OCI-M1 (cell line): Measurements from ENCODE around the gene ANGEL2.

Experiments used
- DNase-seq: peaks from one replicate; lab custom pipeline; 2025; lab: John Stamatoyannopoulos, UW

The ANGEL2 gene

DNA sequence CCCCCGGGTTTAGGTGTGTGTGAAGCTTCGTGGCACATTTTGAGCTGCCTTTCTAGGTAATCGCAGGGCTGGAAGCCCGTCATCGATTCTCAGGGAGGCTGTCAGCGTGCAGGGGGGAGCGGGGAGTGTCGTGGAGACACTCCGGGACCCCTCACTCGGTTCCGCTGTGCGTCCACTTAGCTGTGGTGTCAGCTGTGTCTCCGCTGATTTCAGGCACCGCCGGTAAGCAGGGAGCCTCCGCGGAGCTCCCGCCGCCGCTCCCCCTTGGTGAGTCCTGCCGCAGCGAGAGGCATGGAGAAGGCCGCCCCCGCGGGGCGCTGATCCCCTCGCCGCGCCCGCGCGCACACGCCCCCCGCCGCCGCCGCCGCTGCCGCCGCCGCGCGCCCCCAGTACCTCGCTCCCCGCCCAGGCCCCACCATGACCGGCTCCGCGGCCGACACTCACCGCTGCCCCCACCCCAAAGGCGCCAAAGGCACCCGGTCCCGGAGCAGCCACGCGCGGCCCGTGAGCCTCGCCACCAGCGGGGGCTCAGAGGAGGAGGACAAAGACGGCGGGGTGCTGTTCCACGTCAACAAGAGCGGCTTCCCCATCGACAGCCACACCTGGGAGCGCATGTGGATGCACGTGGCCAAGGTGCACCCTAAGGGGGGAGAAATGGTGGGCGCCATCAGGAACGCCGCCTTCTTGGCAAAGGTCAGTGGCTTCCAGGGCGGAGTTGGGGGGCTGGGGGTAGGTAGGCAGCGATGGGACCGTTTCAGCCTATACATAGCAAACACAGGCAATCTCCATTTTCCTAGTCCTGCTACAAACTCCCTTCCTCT lies 64.3 kb downstream of the ANGEL2 start:
- no peak for DNase-seq

GRCh38 chr1:212950243-212951125 lies 65.2 kb downstream of the ANGEL2 start, which contains the start of gene VASH2:
TSS of gene VASH2 (plus strand) at chr1:212950541. CDS start at chr1:212951543, 1,002 bp downstream.
- DNase-seq: peak; percentile 39

GRCh38 chr1:212949771-212950170 lies 65.9 kb downstream of the ANGEL2 start:
- DNase-seq: no peak

- DNase-seq: no peak
Observed at GRCh38 chr1:212946872-212947271, 68.8 kb downstream of the ANGEL2 start.

DNA sequence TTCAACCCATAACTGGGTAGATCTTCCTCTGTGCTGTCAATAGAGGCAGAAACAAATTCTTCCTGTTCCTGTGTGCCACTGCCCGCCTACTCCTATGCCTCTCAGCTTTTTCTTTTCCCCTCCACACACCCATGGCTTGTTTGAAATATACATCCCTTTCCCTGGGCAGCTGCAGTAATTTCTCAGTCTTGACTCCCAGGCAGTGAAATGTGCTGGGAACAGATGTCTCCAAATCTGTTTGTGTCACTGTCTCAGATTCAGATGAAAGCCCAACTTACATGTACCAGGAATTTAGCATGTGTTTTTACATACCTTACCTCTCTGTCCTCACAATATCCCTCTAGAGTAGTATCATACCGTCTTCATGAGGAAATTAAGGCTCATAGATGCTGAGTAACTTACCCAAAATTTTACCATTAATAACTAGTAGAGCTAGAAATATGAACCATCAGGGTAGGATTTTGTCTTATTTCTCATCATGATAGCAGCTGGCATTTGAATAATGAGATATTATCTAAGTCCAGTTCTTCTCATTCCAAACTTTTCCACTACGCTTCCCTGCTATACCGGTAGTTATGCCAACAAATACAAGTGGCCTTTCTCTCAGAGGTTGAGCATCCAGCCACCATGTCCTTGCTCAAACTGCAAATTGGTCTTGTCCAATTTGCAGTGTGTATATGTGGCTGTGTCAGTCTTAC lies 70.1 kb downstream of the ANGEL2 start:
- no peak for DNase-seq

DNA sequence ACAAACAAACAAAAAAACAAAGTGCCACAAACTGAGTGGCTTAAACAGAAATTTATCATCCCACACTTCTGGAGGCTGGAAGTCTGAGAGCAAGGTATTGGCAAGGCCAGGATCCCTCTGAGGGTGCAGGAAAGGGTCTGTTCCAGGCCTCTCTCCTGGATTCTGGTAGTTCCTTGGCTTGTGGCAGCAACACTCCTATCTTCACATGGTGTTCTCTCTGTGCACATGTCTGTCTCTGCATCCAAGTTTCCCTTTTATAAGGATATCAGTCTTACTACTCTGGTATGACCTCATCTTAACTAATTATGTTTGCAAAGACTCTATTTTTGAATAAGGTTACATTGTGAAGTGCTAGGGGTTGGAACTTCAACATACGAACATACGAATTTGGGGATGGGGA lies 70.6 kb downstream of the ANGEL2 start:
- no peak for DNase-seq

- DNase-seq: no peak
Observed at GRCh38 chr1:212944229-212944901, 71.3 kb downstream of the ANGEL2 start.

- DNase-seq: no peak
Observed at GRCh38 chr1:212943393-212943710, 72.3 kb downstream of the ANGEL2 start.

DNA sequence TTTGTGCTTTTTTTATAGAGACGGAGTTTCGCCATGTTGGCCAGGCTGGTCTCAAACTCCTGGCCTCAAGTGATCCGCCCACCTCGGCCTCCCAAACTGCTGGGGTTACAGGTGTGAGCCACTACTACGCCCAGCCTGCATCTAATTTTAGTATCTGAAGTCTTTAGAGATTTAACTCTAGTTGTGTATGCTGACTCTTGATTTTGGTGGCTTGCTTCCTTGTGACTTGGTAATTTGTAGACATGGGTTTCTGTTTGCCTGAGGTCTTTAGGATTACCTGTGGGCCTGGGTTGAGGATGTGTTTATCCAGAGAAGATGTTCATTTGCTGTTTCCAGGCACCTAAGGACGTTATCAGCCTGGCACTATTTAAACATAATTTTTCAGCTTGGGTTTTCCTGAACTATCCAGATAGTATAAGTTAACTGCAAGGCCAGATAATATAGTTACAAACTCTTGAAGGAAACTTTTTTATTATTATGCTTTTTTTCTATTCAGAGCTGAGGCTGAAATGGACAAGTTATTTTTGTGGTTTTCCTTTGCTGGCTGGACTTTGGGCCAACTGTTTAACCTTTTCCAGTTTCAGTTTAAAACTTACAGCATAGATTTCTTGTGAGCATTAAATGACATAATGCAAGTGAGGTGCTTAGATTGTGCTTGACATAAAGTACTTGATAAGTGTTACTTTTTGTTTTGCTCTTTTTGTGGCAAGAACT lies 72.8 kb downstream of the ANGEL2 start:
- DNase-seq: no peak
